ENCODE measurements around the gene POLRMT.
A peak's percentile ranks its signal among the peaks of the same experiment; 100 is the strongest.
"Not testable (repeated sequence)": the region's sequence is repeated elsewhere in the genome, so short reads cannot be mapped to it uniquely, and the experiment has no call there.

The POLRMT gene

GRCh38 chr19:609004-609346, 24.4 kb downstream of the POLRMT start:
- DNase-seq: no peak

- no peak for DNase-seq
Observed at GRCh38 chr19:608155-609003, 25.0 kb downstream of the POLRMT start.

- DNase-seq: no peak
Observed at GRCh38 chr19:607301-608154, 25.8 kb downstream of the POLRMT start.

- not testable (repeated sequence) for DNase-seq
Observed at GRCh38 chr19:605061-605971, 28.0 kb downstream of the POLRMT start.

GRCh38 chr19:604355-604754, 29.0 kb downstream of the POLRMT start:
- peak; percentile 39 for DNase-seq

GRCh38 chr19:603779-604178, 29.6 kb downstream of the POLRMT start:
- DNase-seq: not testable (repeated sequence)

- not testable (repeated sequence) for DNase-seq
Observed at GRCh38 chr19:603302-603639, 30.1 kb downstream of the POLRMT start.

- no peak for DNase-seq
Observed at GRCh38 chr19:602391-603301, 30.7 kb downstream of the POLRMT start.

- no peak for DNase-seq
Observed at GRCh38 chr19:601790-602189, 31.5 kb downstream of the POLRMT start.

- DNase-seq: no peak
Observed at GRCh38 chr19:601310-601709, 32.0 kb downstream of the POLRMT start.

- no peak for DNase-seq
Observed at GRCh38 chr19:597406-598315, 35.7 kb downstream of the POLRMT start.

GRCh38 chr19:596263-596655, 37.1 kb downstream of the POLRMT start:
- no peak for DNase-seq

- no peak for DNase-seq
Observed at GRCh38 chr19:595326-596262, 37.7 kb downstream of the POLRMT start.

- DNase-seq: no peak
Observed at GRCh38 chr19:594265-594870, 39.0 kb downstream of the POLRMT start.

GRCh38 chr19:593505-593904, 39.8 kb downstream of the POLRMT start:
- DNase-seq: no peak

- no peak for DNase-seq
Observed at GRCh38 chr19:593055-593454, 40.3 kb downstream of the POLRMT start.

GRCh38 chr19:592101-592500, 41.2 kb downstream of the POLRMT start:
- no peak for DNase-seq

- DNase-seq: no peak
Observed at GRCh38 chr19:591099-591958, 42.0 kb downstream of the POLRMT start.

Data from CD4-positive, alpha-beta T cell treated with Interleukin-21 for 1 hour (primary cell).